ENCODE data around the gene NANOG.
"Not testable (repeated sequence)": the region's sequence is repeated elsewhere in the genome, so short reads cannot be mapped to it uniquely, and the experiment has no call there.

Gene NANOG

GRCh38 chr12:7833831-7834230 is 44.6 kb downstream of the NANOG start:
- DNase-seq (ENCODE audit: low spot score in 2 of 2) (no peak), ATAC-seq (ENCODE audit: low read depth) (no peak)
- peaks cover 9% of the 10 kb centered on the region for H3K27me3 Mint-ChIP-seq
- H3K4me1 Mint-ChIP-seq = no peaks in the 10 kb centered on the region
- H3K36me3 Mint-ChIP-seq = no peaks in the 10 kb centered on the region
- H3K27ac Mint-ChIP-seq = no peak overlapping the region
- H3K9me3 Mint-ChIP-seq = no peaks in the 10 kb centered on the region
- H3K4me3 Mint-ChIP-seq = no peak overlapping the region

DNA sequence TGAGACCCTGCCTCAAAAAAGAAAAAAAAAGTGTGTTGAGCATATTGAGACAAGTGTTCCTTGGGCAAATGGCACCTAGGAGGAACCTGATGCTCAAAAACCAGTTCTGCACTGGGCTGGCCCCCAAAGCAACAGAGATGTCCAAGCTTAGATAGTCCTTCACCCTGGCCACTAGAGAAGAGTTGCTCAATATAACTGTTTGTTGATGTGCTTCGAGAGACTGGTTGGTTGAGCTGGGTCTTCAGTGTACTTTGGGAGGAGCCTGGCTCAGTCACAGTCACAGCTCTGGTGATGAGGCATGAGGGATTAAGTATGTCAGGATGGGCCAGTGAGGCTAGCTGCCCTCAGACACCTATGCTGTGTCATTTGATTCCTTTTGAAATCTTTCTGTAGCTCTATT is 45.5 kb downstream of the NANOG start:
- H3K4me3 Mint-ChIP-seq = no peak overlapping the region
- peaks cover 9% of the 10 kb centered on the region for H3K27me3 Mint-ChIP-seq
- no peak overlapping the region for H3K27ac Mint-ChIP-seq
- no peaks in the 10 kb centered on the region for H3K9me3 Mint-ChIP-seq
- no peaks in the 10 kb centered on the region for H3K36me3 Mint-ChIP-seq
- H3K4me1 Mint-ChIP-seq = no peaks in the 10 kb centered on the region
- no peak for ATAC-seq (ENCODE audit: low read depth)
- DNase-seq (ENCODE audit: low spot score in 2 of 2) = no peak

GRCh38 chr12:7835116-7835515 is 45.9 kb downstream of the NANOG start:
- Mint-ChIP-seq H3K4me3 (no peak overlapping the region), H3K27ac (no peak overlapping the region), H3K27me3 (peaks cover 9% of the 10 kb centered on the region), H3K9me3 (no peaks in the 10 kb centered on the region), H3K36me3 (no peaks in the 10 kb centered on the region), H3K4me1 (no peaks in the 10 kb centered on the region)
- no peak for DNase-seq (ENCODE audit: low spot score in 2 of 2)
- ATAC-seq (ENCODE audit: low read depth) = no peak

DNA sequence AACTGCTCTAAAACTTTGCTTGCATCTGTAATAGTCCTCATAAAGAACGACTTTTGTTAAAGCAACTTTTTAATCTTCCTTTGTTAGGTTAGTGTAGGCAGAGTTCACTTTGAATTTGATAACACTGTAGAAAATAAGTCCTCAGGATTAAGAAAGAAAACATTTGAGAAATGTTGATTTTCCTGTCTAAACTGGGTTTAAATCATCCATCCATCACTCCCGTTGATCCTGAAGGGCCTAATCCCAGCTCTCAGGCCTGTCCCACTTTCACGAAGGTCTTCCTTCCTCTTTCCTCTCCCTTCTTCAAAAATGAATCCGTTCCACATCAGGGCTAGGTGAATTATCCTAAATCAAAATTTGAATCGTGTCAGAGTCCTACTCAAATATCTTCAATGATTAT is 46.6 kb downstream of the NANOG start:
- Mint-ChIP-seq H3K36me3 (no peaks in the 10 kb centered on the region), H3K27ac (no peak overlapping the region), H3K4me1 (no peaks in the 10 kb centered on the region), H3K27me3 (peaks cover 9% of the 10 kb centered on the region), H3K4me3 (no peak overlapping the region), H3K9me3 (no peaks in the 10 kb centered on the region)
- no peak for ATAC-seq (ENCODE audit: low read depth)
- DNase-seq (ENCODE audit: low spot score in 2 of 2) = no peak

GRCh38 chr12:7837366-7837765 is 48.2 kb downstream of the NANOG start:
- H3K4me1 Mint-ChIP-seq = no peaks in the 10 kb centered on the region
- ATAC-seq (ENCODE audit: low read depth) (no peak), DNase-seq (ENCODE audit: low spot score in 2 of 2) (no peak)
- peaks cover 9% of the 10 kb centered on the region for H3K27me3 Mint-ChIP-seq
- H3K4me3 Mint-ChIP-seq = no peak overlapping the region
- no peaks in the 10 kb centered on the region for H3K9me3 Mint-ChIP-seq
- no peak overlapping the region for H3K27ac Mint-ChIP-seq
- no peaks in the 10 kb centered on the region for H3K36me3 Mint-ChIP-seq

DNA sequence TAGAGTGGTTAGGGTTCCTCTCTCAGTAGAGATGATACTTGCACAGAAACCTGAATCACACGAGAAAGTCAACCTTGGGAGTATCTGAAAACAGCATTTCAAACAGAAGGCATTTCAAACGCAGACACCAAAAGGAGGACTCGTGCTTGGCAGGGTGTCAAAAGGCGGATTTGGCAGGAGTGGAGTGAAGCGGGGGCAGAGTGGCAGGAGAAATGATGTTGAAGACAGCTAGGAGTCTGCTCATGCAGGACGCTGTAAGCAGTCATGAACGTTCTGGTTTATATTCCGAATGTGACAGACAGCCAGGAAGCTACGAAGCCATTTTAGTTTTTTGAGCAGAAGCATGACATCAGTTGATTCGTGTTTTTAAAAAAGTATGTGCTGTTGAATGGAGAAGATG is 50.0 kb downstream of the NANOG start:
- not testable (repeated sequence) for DNase-seq (ENCODE audit: low spot score in 2 of 2); H3K4me1 Mint-ChIP-seq; H3K36me3 Mint-ChIP-seq; H3K27ac Mint-ChIP-seq; H3K27me3 Mint-ChIP-seq; H3K9me3 Mint-ChIP-seq; ATAC-seq (ENCODE audit: low read depth); H3K4me3 Mint-ChIP-seq

DNA sequence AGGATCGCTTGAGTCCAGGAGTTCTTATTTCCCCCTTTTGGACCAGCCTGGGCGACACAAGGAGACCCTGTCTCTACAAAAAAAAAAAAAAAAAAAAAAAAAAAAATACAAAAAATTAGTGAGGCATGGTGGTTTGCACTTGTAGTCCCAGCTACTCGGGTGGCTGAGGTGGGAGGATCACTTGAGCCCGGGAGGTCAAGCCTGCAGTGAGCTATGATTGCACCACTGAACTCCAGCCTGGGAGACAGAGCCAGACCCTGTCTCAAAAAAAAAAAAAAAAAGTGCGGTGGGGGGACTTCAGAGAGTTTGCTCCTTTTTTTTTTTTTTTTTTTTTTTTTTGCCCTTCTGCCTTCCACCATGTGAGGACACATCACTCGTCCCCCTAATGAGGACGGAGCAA is 50.6 kb downstream of the NANOG start:
- not testable (repeated sequence) for H3K27ac Mint-ChIP-seq; H3K4me1 Mint-ChIP-seq; H3K4me3 Mint-ChIP-seq; H3K36me3 Mint-ChIP-seq; ATAC-seq (ENCODE audit: low read depth); H3K9me3 Mint-ChIP-seq; DNase-seq (ENCODE audit: low spot score in 2 of 2); H3K27me3 Mint-ChIP-seq

GRCh38 chr12:7842444-7842843 is 53.2 kb downstream of the NANOG start:
- H3K27ac Mint-ChIP-seq; H3K27me3 Mint-ChIP-seq; DNase-seq (ENCODE audit: low spot score in 2 of 2); ATAC-seq (ENCODE audit: low read depth); H3K4me3 Mint-ChIP-seq; H3K4me1 Mint-ChIP-seq; H3K9me3 Mint-ChIP-seq; H3K36me3 Mint-ChIP-seq: not testable (repeated sequence)

DNA sequence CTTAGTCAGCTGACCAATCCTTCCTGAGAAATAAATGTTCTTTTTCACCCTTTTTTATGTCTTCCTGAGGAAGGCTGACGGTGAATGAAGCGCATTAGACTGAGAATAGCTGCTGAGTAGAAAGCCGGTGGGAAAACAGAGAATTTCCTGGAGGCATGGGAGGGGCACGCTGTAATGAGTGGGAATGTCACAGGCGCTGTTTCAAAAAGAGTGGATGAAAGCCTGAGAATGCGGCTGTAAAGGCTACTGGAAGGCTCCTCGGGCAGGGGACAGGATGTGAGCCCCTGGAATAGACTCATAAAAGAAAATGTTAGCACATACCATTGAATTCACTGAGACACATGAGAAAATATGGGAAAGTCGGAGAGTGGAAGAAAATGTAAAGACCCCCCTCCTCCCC is 53.9 kb downstream of the NANOG start:
- H3K27ac Mint-ChIP-seq; DNase-seq (ENCODE audit: low spot score in 2 of 2); H3K9me3 Mint-ChIP-seq; H3K36me3 Mint-ChIP-seq; H3K4me1 Mint-ChIP-seq; ATAC-seq (ENCODE audit: low read depth); H3K27me3 Mint-ChIP-seq: not testable (repeated sequence)
- peak overlapping the region; percentile 44 for H3K4me3 Mint-ChIP-seq

GRCh38 chr12:7843583-7843982 is 54.4 kb downstream of the NANOG start:
- H3K4me1 Mint-ChIP-seq; H3K4me3 Mint-ChIP-seq; DNase-seq (ENCODE audit: low spot score in 2 of 2); H3K27ac Mint-ChIP-seq; H3K27me3 Mint-ChIP-seq; H3K36me3 Mint-ChIP-seq; H3K9me3 Mint-ChIP-seq: not testable (repeated sequence)
- ATAC-seq (ENCODE audit: low read depth) = peak; percentile 64

DNA sequence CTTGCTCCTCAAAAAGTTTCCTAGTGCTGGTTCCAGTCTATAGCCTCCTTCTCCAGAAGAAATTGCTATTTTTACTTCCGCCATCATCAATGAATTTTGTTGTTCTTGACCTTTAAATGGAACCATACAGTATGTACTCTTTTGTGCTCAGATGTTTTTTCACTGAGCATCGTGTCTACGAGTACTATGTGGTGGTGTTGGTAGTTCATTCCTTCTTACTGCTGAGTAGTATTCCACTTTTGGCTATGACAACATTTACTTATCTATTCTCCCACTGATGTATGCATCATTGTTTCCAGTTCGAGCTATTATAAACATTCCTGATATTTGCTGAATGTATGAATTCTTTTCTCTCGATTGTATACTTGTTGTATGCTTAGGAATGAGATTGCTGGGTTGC is 54.9 kb downstream of the NANOG start:
- Mint-ChIP-seq H3K4me1 (peaks cover 5% of the 10 kb centered on the region), H3K4me3 (no peak overlapping the region), H3K27ac (no peak overlapping the region), H3K27me3 (peaks cover 6% of the 10 kb centered on the region), H3K36me3 (no peaks in the 10 kb centered on the region), H3K9me3 (no peaks in the 10 kb centered on the region)
- DNase-seq (ENCODE audit: low spot score in 2 of 2) (no peak), ATAC-seq (ENCODE audit: low read depth) (no peak)

- H3K9me3 Mint-ChIP-seq; H3K27ac Mint-ChIP-seq; DNase-seq (ENCODE audit: low spot score in 2 of 2); H3K4me1 Mint-ChIP-seq; H3K36me3 Mint-ChIP-seq; H3K27me3 Mint-ChIP-seq; H3K4me3 Mint-ChIP-seq: not testable (repeated sequence)
- peak; percentile 97 for ATAC-seq (ENCODE audit: low read depth)
Observed at GRCh38 chr12:7847226-7848097, 58.3 kb downstream of the NANOG start.

DNA sequence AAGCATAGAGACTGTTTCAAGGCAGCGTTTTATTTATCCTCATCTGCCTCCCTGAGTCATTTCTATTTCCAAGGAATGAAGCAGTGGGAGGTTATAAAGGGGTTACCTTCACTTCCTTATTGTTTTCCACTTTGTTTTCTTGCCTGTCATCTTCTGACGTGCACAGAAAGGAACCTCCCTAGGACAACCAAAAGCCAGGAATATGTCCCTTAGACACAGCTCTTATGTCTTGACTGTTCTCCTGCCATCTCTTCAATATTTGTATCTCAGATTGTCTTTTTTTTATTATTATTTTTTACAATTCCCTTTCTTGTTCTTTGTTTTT is 58.9 kb downstream of the NANOG start:
- peaks cover 11% of the 10 kb centered on the region for H3K27me3 Mint-ChIP-seq
- not testable (repeated sequence) for H3K27ac Mint-ChIP-seq; ATAC-seq (ENCODE audit: low read depth); H3K4me1 Mint-ChIP-seq; DNase-seq (ENCODE audit: low spot score in 2 of 2); H3K9me3 Mint-ChIP-seq; H3K36me3 Mint-ChIP-seq; H3K4me3 Mint-ChIP-seq

Data from memory B cell (primary cell).